HCT116 (cell line): ENCODE measurements around the gene MCOLN3. TPM values are rescaled to one million over a fixed set of nuclear protein-coding genes. Genes with fewer than 3 reads are reported as not detected.

Experiments used
- ATAC-seq: fragments of 200-7000 bp; cut with Tn5 transposase; 2 replicates; pipeline ENCODE4 v1.9.1; 2020; ENCODE audit warnings: mild to moderate bottlenecking, moderate library complexity
- BruUV-seq: library from RNA; stranded (reverse); fragments of 400-500 nt; replicated peaks from 2 replicates; lab custom pipeline; 2021; lab: Mats Ljungman, UMichigan
- CTCF ChIA-PET: fragments of 300-600 bp; sonication (Branson Sonifier 250); formaldehyde crosslinking; loops from one replicate; lab custom pipeline; 2021; ENCODE audit warnings: antibody characterized with exemption; lab: Charles Lee
- POLR2A ChIA-PET: fragments of 300-600, 350-600 bp; sonication (Branson Sonifier 250); formaldehyde crosslinking; loops from one replicate; lab custom pipeline; 2021; ENCODE audit warnings: antibody characterized with exemption; lab: Charles Lee
- RAD21 ChIA-PET, 2 experiments: fragments of 300-600 bp; sonication (Branson Sonifier 250); formaldehyde crosslinking; loops; one replicate each; lab custom pipeline; 2023; ENCODE audit warnings: low total read pairs in 2 of 2; ENCODE audit not compliant: uncharacterized antibody in 2 of 2, unreplicated experiment in 2 of 2, low non-redundant PET in 1 of 2; lab: Charles Lee
- DNase-seq: peaks from one replicate; pipeline ENCODE4 v3.0.0-alpha.2; 2010; ENCODE audit warnings: low read depth, low spot score
- H2AFZ ChIP-seq: fragments of 200-600 bp; shearing (Covaris generic), sonication (generic); 2 replicates; pipeline ENCODE4 v1.6.1; 2017; ENCODE audit warnings: low read depth, mixed run types, mixed read lengths, antibody characterized with exemption, low read length; ENCODE audit not compliant: poor library complexity, severe bottlenecking
- H3K27ac ChIP-seq: 2 replicates; pipeline ENCODE4 v1.5.1; 2012; ENCODE audit warnings: low read depth, low read length
- H3K27me3 ChIP-seq: fragments of 200-600 bp; sonication (generic); 2 replicates; pipeline ENCODE4 v1.6.1; 2016; ENCODE audit warnings: mixed run types, low read length, mixed read lengths; ENCODE audit not compliant: insufficient read depth
- H3K36me3 ChIP-seq, 2 experiments: fragments of 200-500 bp in 1 of 2; fragments of 200-600 bp in 1 of 2; sonication (Bioruptor generic) in 1 of 2; sonication (generic) in 1 of 2; 2 replicates each; pipeline versions ENCODE4 v1.5.1 to v1.6.1; 2014 to 2016; ENCODE audit warnings: low read length in 2 of 2, inconsistent platforms in 1 of 2, mixed read lengths in 1 of 2, mixed run types in 1 of 2; ENCODE audit not compliant: insufficient read depth in 2 of 2, control insufficient read depth in 1 of 2
- H3K4me1 ChIP-seq, 2 experiments: fragments of 200-600 bp in 1 of 2; sonication (generic) in 1 of 2; 2 replicates each; pipeline versions ENCODE4 v1.5.1 to v1.6.1; 2012 to 2017; ENCODE audit warnings: low read length in 2 of 2, inconsistent platforms in 1 of 2, mild to moderate bottlenecking in 1 of 2, mixed read lengths in 1 of 2, mixed run types in 1 of 2, moderate library complexity in 1 of 2; ENCODE audit not compliant: insufficient read depth in 2 of 2, control insufficient read depth in 1 of 2
- H3K4me2 ChIP-seq: fragments of 200-600 bp; sonication (generic); 2 replicates; pipeline ENCODE4 v1.6.1; 2017; ENCODE audit warnings: mixed run types, low read length, mixed read lengths
- H3K4me3 ChIP-seq, 2 experiments: fragments of 200-600 bp in 1 of 2; sonication (generic) in 1 of 2; replicated peaks in 1 of 2; 2 replicates each; pipeline ENCODE4 v1.5.1; 2011 to 2016; ENCODE audit warnings: low read length in 2 of 2, control low read depth in 1 of 2, low read depth in 1 of 2, mild to moderate bottlenecking in 1 of 2, mixed read lengths in 1 of 2, mixed run types in 1 of 2
- H3K79me2 ChIP-seq: fragments of 200-600 bp; sonication (generic); 2 replicates; pipeline ENCODE4 v1.6.1; 2017; ENCODE audit warnings: mild to moderate bottlenecking, mixed run types, low read length, moderate library complexity, mixed read lengths; ENCODE audit not compliant: insufficient read depth
- H3K9ac ChIP-seq: fragments of 200-600 bp; sonication (generic); 2 replicates; pipeline ENCODE4 v1.6.1; 2016; ENCODE audit warnings: low read length, mixed read lengths
- H3K9me2 ChIP-seq: fragments of 200-600 bp; sonication (generic), shearing (Covaris generic); 2 replicates; pipeline ENCODE4 v1.6.1; 2017; ENCODE audit warnings: mixed run types, mild to moderate bottlenecking, moderate library complexity; ENCODE audit not compliant: insufficient read depth
- H3K9me3 ChIP-seq, 2 experiments: fragments of 200-500 bp in 1 of 2; fragments of 200-600 bp in 1 of 2; sonication (Bioruptor generic) in 1 of 2; sonication (generic) in 1 of 2; 2 replicates each; pipeline ENCODE4 v1.6.1; 2014 to 2017; ENCODE audit warnings: low read length in 2 of 2, mixed read lengths in 2 of 2, inconsistent platforms in 1 of 2, low read depth in 1 of 2, mild to moderate bottlenecking in 1 of 2, mixed run types in 1 of 2, moderate library complexity in 1 of 2; ENCODE audit not compliant: control insufficient read depth in 1 of 2, insufficient read depth in 1 of 2
- H4K20me1 ChIP-seq: fragments of 200-600 bp; sonication (generic), shearing (Covaris generic); 2 replicates; pipeline ENCODE4 v1.6.1; 2017; ENCODE audit warnings: mixed run types, mild to moderate bottlenecking, moderate library complexity; ENCODE audit not compliant: insufficient read depth
- CTCF ChIP-seq, 3 experiments: fragments of 200-600 bp in 1 of 3; sonication (generic) in 1 of 3; IDR thresholded peaks in 2 of 3; conservative IDR thresholded peaks in 1 of 3; 2 replicates each; pipeline ENCODE4 v1.5.1; 2012 to 2017; ENCODE audit warnings: low read depth in 2 of 3, low read length in 2 of 3, antibody characterized with exemption in 1 of 3, borderline replicate concordance in 1 of 3, control low read depth in 1 of 3, mild to moderate bottlenecking in 1 of 3, mixed read lengths in 1 of 3, mixed run types in 1 of 3, moderate library complexity in 1 of 3; ENCODE audit not compliant: insufficient read depth in 1 of 3
- FOSL1 ChIP-seq: IDR thresholded peaks from 2 replicates; pipeline ENCODE4 v1.6.1; 2012; ENCODE audit warnings: low read depth
- YY1 ChIP-seq: IDR thresholded peaks from 2 replicates; pipeline ENCODE4 v1.6.1; 2011; ENCODE audit warnings: low read length, low read depth, moderate library complexity, mild to moderate bottlenecking; ENCODE audit not compliant: insufficient replicate concordance; ENCODE audit errors: extremely low read depth
- intact Hi-C: fragments of 100-400 bp; cut with micrococcal nuclease; formaldehyde crosslinking; loops from 2 replicates; pipeline ENCODE4 v1.10.0; 2022
- total RNA-seq: library from RNA; stranded (reverse); gene quantifications from one replicate; pipeline ENCODE4 v1.2.1, GENCODE V29; 2021; ENCODE audit not compliant: unreplicated experiment

MCOLN3 gene
- total RNA-seq, 1 experiment from 2014 or later = 10.7 TPM

- H3K27ac ChIP-seq = no peak overlapping the region
- TF ChIP-seq FOSL1 = no peak
- no peak for TF ChIP-seq YY1
- no peak for TF ChIP-seq CTCF (IDR thresholded peaks at IDR 0.05 in 2 of 3, conservative IDR thresholded peaks at IDR 0.05 in 1 of 3; ENCODE audit: borderline replicate concordance in 1 of 3, insufficient read depth in 1 of 3, low read depth in 2 of 3, low read length in 2 of 3)
- no peaks in the 10 kb centered on the region for H3K9me3 ChIP-seq
- H3K27me3 ChIP-seq = no peaks in the 10 kb centered on the region
- ATAC-seq = no peak
- H3K4me3 ChIP-seq = no peak overlapping the region
- H3K36me3 ChIP-seq = no peaks in the 10 kb centered on the region
- no peaks in the 10 kb centered on the region for H3K9me2 ChIP-seq
- no TSS peak for BruUV-seq
- peaks cover 3 to 23% of the 10 kb centered on the region in 2 experiments; a peak in 2 of 4 replicates for H3K4me1 ChIP-seq
- H2AFZ ChIP-seq = no peak overlapping the region
- no peak overlapping the region for H3K4me2 ChIP-seq
- intact Hi-C loops = no loop called here
- H3K79me2 ChIP-seq = no peaks in the 10 kb centered on the region
- DNase-seq = no peak
- CTCF ChIA-PET = no interaction called here
- POLR2A ChIA-PET = no interaction called here
- H4K20me1 ChIP-seq = no peaks in the 10 kb centered on the region
- RAD21 ChIA-PET = no interaction called here
- H3K9ac ChIP-seq = no peak overlapping the region
Measured at GRCh38 chr1:84998642-84999280, 49.5 kb downstream of the MCOLN3 start.
